CD4-positive, alpha-beta T cell (primary cell): ENCODE data around the gene SOWAHA. TPM values are rescaled to one million over a fixed set of nuclear protein-coding genes. Genes with fewer than 3 reads are reported as not detected.

Experiments used
- ATAC-seq: fragments of 200-7000 bp; cut with Tn5 transposase; one replicate; pipeline ENCODE4 v1.10.0; 2022; ENCODE audit warnings: mild to moderate bottlenecking; ENCODE audit not compliant: poor library complexity
- CTCF ChIA-PET: fragments of 350-600 bp; sonication (Branson Sonifier 250); formaldehyde crosslinking; loops from one replicate; lab custom pipeline; 2021; ENCODE audit warnings: antibody characterized with exemption, inconsistent platforms; lab: Charles Lee
- POLR2A ChIA-PET: fragments of 350-600 bp; sonication (Branson Sonifier 250); formaldehyde crosslinking; loops from one replicate; lab custom pipeline; 2021; ENCODE audit warnings: antibody characterized with exemption, inconsistent platforms; lab: Charles Lee
- DNase-seq, 14 experiments: peaks; one replicate each; pipeline ENCODE4 v3.0.0-alpha.2; 2013 to 2020; ENCODE audit warnings: mixed read lengths in 2 of 14
- H3K27ac ChIP-seq, 2 donors: one replicate each; pipeline versions ENCODE4 v1.5.1 to v1.7.0; 2013; ENCODE audit warnings: low read length in 2 of 2, low read depth in 1 of 2, mild to moderate bottlenecking in 1 of 2
- H3K27me3 ChIP-seq, 2 experiments: 1 replicate in 1 of 2; 2 replicates in 1 of 2; pipeline versions ENCODE4 v1.6.1 to v1.7.0; 2013; ENCODE audit warnings: low read length in 2 of 2, control low read depth in 1 of 2, mild to moderate bottlenecking in 1 of 2, moderate library complexity in 1 of 2; ENCODE audit not compliant: insufficient read depth in 2 of 2, control insufficient read depth in 1 of 2
- H3K36me3 ChIP-seq: one replicate; pipeline ENCODE4 v1.6.1; 2013; ENCODE audit warnings: low read length, control low read depth; ENCODE audit not compliant: insufficient read depth
- H3K4me1 ChIP-seq: one replicate; pipeline ENCODE4 v1.6.1; 2013; ENCODE audit warnings: low read length, control low read depth; ENCODE audit not compliant: insufficient read depth
- H3K4me3 ChIP-seq: one replicate; pipeline ENCODE4 v1.5.1; 2013; ENCODE audit warnings: mild to moderate bottlenecking, low read length, moderate library complexity
- H3K9me3 ChIP-seq, 2 experiments: 1 replicate in 1 of 2; 2 replicates in 1 of 2; pipeline versions ENCODE4 v1.6.1 to v1.7.0; 2013; ENCODE audit warnings: low read length in 2 of 2, mild to moderate bottlenecking in 2 of 2, control low read depth in 1 of 2, moderate library complexity in 1 of 2; ENCODE audit not compliant: control insufficient read depth in 1 of 2, insufficient read depth in 1 of 2
- H3K27ac Mint-ChIP-seq: one replicate; pipeline ENCODE4 v1.8.0; 2020; ENCODE audit warnings: mixed read lengths
- H3K27me3 Mint-ChIP-seq: one replicate; pipeline ENCODE4 v1.8.0; 2021; ENCODE audit warnings: mixed read lengths
- H3K36me3 Mint-ChIP-seq: one replicate; pipeline ENCODE4 v1.8.0; 2021; ENCODE audit warnings: low read depth, mixed read lengths
- H3K4me1 Mint-ChIP-seq: one replicate; pipeline ENCODE4 v1.8.0; 2021; ENCODE audit warnings: low read depth, mixed read lengths
- H3K4me3 Mint-ChIP-seq: one replicate; pipeline ENCODE4 v1.8.0; 2020; ENCODE audit warnings: mild to moderate bottlenecking, mixed read lengths
- H3K9me3 Mint-ChIP-seq: one replicate; pipeline ENCODE4 v1.8.0; 2020; ENCODE audit warnings: mixed read lengths
- intact Hi-C, 2 experiments: fragments of 100-400 bp; cut with DNase I in 1 of 2; cut with micrococcal nuclease in 1 of 2; formaldehyde crosslinking; loops; one replicate each; pipeline versions ENCODE4 v1.15.1 to v1.9.0; 2023 to 2025; cut with DNase I, micrococcal nuclease
- total RNA-seq, 174 experiments: library from RNA in 2 of 174; stranded (reverse) in 2 of 174; gene quantifications; one replicate each; pipeline ENCODE4 v1.2.3 and lab custom pipeline; 2021 to 2026
- TF ChIP-seq, protein P1 (sequence below): fragments of 200-600 bp; IDR thresholded peaks from one replicate; pipeline ENCODE4 v1.8.0; 2022; ENCODE audit warnings: antibody characterized with exemption, mild to moderate bottlenecking

The SOWAHA gene
- total RNA-seq, 2 experiments from 2014 or later: not detected

DNA sequence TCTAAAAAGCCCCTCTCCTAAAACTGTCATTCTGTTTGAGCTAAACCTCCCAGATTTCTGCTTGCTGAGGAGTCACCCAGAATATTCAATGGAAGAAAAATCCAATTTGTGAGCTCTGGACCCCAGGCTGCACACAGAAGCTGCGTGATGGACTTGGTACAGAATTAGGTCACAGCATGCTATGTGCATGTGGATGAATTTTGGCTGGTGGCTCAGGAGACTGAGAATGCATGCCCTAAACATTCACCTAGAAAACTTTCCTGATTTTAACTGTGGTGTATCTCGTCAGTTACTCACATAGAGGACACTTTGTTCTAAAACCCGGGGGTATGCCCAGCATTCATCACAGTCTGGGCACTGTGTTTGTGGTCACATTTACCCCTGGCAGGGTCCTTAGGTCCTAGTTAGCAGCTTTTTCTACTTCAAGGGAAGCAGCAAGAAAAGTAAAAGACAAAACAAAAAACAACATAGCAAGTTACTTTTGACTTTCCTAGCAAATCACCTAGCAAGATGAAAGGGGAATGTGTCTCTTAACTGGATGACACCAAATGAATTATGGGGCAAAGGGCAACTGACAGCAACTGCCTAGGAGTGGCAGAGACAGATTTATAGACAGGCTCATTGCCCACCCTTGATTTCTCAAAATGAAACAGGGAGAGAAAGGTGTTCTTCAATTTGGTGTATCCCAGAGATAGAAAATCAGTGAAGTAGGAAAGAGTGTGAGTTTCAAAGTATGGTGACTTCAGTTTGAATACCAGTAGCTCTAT is 25.6 kb downstream of the SOWAHA start:
- Mint-ChIP-seq H3K27ac (no peak overlapping the region), H3K4me3 (no peak overlapping the region), H3K9me3 (no peaks in the 10 kb centered on the region), H3K4me1 (no peaks in the 10 kb centered on the region), H3K36me3 (no peaks in the 10 kb centered on the region), H3K27me3 (no peaks in the 10 kb centered on the region)
- no peak overlapping the region for H3K27ac ChIP-seq
- H3K36me3 ChIP-seq: no peaks in the 10 kb centered on the region
- ChIA-PET CTCF (interaction anchor here (1.4 kb wide), 1 partner anchor 8 kb away, joined by 3 read pairs; the partner anchor contains the start of gene SHROOM1), POLR2A (no interaction called here)
- no peaks in the 10 kb centered on the region for H3K27me3 ChIP-seq
- ATAC-seq: no peak
- TF ChIP-seq, protein P1, sequence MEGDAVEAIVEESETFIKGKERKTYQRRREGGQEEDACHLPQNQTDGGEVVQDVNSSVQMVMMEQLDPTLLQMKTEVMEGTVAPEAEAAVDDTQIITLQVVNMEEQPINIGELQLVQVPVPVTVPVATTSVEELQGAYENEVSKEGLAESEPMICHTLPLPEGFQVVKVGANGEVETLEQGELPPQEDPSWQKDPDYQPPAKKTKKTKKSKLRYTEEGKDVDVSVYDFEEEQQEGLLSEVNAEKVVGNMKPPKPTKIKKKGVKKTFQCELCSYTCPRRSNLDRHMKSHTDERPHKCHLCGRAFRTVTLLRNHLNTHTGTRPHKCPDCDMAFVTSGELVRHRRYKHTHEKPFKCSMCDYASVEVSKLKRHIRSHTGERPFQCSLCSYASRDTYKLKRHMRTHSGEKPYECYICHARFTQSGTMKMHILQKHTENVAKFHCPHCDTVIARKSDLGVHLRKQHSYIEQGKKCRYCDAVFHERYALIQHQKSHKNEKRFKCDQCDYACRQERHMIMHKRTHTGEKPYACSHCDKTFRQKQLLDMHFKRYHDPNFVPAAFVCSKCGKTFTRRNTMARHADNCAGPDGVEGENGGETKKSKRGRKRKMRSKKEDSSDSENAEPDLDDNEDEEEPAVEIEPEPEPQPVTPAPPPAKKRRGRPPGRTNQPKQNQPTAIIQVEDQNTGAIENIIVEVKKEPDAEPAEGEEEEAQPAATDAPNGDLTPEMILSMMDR: no peak
- H3K4me1 ChIP-seq: no peaks in the 10 kb centered on the region
- DNase-seq: no peak
- no peak overlapping the region for H3K4me3 ChIP-seq
- intact Hi-C loops: no loop called here
- H3K9me3 ChIP-seq: no peaks in the 10 kb centered on the region

DNA sequence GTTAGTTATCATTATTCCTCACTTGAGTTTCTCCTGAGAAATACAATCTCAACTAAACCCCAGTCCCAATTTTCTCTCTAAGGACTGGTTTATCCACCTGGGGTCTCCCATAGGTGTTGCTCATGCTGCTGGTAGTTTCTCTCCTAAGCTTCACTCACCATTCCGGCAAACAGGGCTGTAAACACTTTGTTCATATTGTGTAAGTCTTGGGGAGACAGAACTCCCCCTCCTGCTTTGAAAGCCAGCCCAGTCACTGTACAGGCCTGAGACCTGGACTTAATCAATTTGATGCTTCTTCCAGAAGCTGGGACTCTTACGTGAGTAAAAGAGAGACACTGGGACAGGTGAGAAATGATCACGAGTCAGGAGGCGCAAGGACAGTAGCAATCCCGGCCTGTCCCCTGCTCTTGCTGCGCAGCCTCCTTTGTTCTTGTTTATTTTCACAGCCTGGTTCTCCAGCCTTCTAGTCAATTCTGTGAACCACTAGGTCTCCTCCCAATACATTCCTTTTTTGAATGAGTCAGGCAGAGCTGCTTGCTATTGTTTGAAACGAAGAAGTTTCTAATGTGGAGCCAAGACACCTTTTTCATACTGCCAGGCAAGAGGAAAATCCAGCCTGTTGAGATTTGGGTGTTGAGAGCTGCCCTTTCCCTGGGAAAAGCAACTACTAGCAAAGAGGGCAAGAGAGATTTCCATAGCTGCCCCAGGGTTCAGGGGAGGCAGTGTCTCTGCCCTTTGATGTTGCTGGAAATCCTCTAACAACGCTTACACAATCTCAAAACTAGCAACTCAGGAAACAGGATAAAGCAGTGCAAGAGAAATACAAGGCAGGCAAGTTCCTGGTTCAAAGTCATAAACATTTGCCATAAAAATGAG is 26.6 kb downstream of the SOWAHA start:
- Histone ChIP-seq H3K27me3 (no peaks in the 10 kb centered on the region), H3K4me3 (no peak overlapping the region), H3K36me3 (no peaks in the 10 kb centered on the region), H3K27ac (no peak overlapping the region), H3K9me3 (no peaks in the 10 kb centered on the region), H3K4me1 (no peaks in the 10 kb centered on the region)
- ChIA-PET CTCF (interaction anchor here (1.4 kb wide), 1 partner anchor 9 kb away, joined by 3 read pairs; the partner anchor contains the start of gene SHROOM1), POLR2A (no interaction called here)
- Mint-ChIP-seq H3K27ac (no peak overlapping the region), H3K36me3 (no peaks in the 10 kb centered on the region), H3K9me3 (no peaks in the 10 kb centered on the region), H3K4me1 (no peaks in the 10 kb centered on the region), H3K27me3 (no peaks in the 10 kb centered on the region), H3K4me3 (no peak overlapping the region)
- ATAC-seq (no peak), DNase-seq (no peak)
- intact Hi-C loops: no loop called here
- TF ChIP-seq, protein P1: no peak

DNA sequence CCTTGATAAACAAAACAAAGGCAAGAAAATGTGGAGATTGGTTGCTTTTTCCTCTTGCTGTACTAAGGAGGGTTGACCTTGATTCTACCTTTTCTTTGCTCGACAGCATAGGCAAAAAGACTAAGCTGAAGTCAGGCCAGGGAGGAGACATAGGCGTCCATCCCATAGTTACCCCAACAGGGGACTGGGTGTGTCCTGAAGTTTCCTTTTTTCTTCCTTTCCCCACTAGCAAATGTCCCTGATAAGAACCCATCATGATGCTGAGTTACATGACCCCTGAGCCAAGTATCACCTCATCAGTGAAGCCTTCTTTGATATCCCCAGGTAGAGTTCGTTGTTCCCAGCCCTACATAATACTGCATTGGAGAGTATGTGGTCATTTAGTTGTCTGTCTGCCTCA is 27.2 kb downstream of the SOWAHA start:
- intact Hi-C loops: no loop called here
- ATAC-seq (no peak), DNase-seq (no peak)
- no peaks in the 10 kb centered on the region for H3K4me1 Mint-ChIP-seq
- TF ChIP-seq, protein P1: no peak
- no peaks in the 10 kb centered on the region for H3K36me3 ChIP-seq
- H3K9me3 ChIP-seq: no peaks in the 10 kb centered on the region
- H3K27me3 Mint-ChIP-seq: no peaks in the 10 kb centered on the region
- ChIA-PET CTCF (interaction anchor here (1.4 kb wide), 1 partner anchor 10 kb away, joined by 3 read pairs; the partner anchor contains the start of gene SHROOM1), POLR2A (no interaction called here)
- no peaks in the 10 kb centered on the region for H3K4me1 ChIP-seq
- no peak overlapping the region for H3K27ac ChIP-seq
- H3K36me3 Mint-ChIP-seq: no peaks in the 10 kb centered on the region
- no peak overlapping the region for H3K27ac Mint-ChIP-seq
- H3K27me3 ChIP-seq: no peaks in the 10 kb centered on the region
- no peak overlapping the region for H3K4me3 Mint-ChIP-seq
- H3K4me3 ChIP-seq: no peak overlapping the region
- H3K9me3 Mint-ChIP-seq: no peaks in the 10 kb centered on the region
